Measurements from ENCODE around the gene FAM120AOS.
"Not testable (repeated sequence)": the region's sequence is repeated elsewhere in the genome, so short reads cannot be mapped to it uniquely, and the experiment has no call there.

FAM120AOS gene

DNA sequence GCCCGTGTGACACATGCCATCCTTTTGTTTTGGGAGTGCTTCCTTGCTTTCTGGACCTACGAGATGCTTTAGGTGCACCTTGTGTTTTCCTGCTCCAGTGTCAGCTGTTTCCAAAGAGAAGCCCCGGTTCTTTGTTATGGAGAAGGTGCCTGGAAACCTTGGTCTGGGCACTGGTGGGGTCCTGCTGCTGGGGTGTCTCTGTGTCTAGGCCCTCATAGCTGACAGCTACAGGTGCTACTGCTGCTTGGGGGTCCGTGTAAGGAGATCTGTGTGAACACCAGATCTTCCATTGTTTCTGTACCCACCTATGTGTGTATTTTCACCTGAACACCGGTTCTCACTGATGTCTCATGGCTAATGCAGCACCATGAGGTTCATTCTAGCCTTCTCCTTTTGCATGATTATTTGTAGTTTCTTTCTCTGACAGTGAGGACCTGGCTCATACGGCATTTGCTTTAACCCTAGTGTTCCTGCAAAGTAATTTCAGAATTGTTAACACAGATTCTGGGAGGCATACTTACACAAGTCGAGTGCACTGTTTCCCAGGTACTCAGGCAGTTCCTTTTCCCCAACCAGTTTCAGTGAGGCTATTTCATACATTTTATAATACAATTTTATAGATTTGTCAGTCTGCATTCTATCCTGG, 13.2 kb upstream of the FAM120AOS start:
- FAIRE-seq, result no peak

DNA sequence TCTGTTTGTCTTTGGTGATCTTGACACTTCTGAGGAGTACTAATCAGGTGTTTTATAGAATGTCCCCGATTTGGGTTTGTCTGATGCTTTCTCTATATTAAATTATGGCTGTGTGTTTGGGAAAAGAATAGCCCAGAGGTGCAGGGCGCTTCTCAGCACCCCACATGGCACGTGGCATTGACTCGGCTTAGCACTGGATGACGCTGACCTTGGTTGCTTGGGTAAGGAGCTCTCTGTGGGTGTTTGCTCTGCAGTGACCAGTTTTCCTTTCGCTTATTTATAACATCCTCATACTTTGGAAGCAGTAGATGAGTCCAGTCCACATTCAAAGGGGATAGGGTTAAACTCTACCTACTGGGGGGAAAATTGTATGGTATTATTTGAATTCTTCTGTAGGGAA, 12.5 kb upstream of the FAM120AOS start:
- no peak for FAIRE-seq

GRCh38 chr9:93464876-93465275, 11.5 kb upstream of the FAM120AOS start:
- FAIRE-seq, result no peak

GRCh38 chr9:93464395-93464794, 11.0 kb upstream of the FAM120AOS start:
- FAIRE-seq, result no peak

DNA sequence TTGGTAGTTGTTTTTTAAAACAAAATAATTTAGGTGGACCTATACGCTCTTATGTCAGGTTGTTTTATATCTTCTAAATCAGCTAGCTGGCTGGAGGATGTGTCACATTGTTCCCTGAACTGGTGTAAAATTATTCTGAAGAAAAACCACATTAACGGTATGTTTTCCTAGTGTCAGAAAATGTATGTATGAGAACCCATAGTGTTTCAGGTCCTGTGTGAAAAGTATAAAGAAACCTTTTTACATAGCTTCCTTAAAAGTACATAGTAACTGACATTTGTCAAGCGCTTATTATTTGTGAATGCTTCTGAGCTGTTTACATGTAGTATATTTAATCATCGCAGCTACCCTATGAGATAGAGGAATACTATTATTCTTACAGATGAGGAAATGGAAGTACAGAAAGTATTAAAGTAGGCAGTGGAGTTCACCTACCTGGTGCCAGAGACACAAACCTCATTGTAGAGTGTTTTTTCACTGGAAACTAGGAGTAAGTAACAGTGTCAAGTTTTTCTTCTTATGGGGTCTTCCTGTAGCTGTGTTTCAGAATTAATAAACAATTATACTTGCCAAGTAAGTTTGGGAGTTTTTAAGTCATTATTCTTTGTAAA, 10.4 kb upstream of the FAM120AOS start:
- FAIRE-seq, result no peak

DNA sequence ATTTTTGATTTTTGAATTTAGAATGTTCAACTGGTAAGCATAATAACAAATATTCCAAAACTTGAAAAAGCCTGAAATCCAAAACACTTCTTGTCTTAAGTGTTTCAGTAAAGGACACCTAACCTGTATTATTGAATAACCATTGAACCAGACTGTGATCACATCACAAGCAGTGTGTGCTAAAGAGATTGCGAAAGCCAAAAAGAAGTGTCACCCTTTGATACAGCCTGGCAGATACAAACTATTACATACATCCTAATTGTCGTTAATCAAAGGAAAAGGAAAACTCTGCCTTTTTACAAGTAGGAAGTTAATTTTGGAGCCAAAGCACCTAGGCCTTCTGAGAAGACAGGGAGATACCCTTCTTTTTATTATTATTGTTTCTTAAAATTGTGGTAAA, 8.4 kb upstream of the FAM120AOS start:
- no peak for FAIRE-seq

GRCh38 chr9:93461414-93461743, 8.0 kb upstream of the FAM120AOS start:
- no peak for FAIRE-seq

GRCh38 chr9:93460689-93461413, 7.5 kb upstream of the FAM120AOS start:
- no peak for FAIRE-seq

- FAIRE-seq, result no peak
These were observed 6.1 kb upstream of the FAM120AOS start for GRCh38 chr9:93459432-93459847.

DNA sequence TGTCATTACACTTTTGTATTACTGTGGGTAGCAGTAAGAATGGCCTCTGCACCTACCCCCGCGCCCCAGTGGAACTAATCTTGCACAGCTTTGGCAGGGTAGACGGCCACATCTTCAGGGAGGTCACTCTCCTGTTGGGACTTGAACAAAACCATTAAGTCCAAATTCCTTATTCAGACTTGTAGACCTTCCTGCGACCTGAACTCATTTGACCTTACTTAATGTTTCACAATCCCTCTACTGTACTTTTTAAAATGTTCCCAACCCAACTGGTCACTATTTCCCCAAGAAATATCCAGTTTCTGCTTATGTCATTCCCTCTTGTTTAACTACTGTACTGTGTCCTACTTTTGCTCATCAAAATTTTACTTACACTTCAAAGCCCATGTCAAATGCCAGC, 5.3 kb upstream of the FAM120AOS start:
- FAIRE-seq, result no peak

DNA sequence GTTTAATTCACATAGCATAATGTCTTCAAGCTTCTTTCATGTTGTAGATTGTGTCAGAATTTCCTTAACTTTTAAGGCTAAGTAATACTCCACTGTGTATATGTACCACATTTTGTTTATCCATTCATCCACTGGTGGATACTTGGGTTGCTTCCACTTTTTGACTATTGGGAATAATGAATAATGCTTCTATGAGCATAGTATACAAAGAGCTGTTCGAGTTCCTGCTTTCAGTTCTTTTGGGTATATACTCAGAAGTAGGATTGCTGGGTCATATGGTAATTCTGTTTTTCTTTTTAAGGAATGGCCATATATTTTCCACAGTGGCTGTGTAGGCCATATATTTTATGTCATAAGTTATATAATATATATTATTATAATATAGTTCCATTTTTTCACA, 3.6 kb upstream of the FAM120AOS start:
- no peak for FAIRE-seq

DNA sequence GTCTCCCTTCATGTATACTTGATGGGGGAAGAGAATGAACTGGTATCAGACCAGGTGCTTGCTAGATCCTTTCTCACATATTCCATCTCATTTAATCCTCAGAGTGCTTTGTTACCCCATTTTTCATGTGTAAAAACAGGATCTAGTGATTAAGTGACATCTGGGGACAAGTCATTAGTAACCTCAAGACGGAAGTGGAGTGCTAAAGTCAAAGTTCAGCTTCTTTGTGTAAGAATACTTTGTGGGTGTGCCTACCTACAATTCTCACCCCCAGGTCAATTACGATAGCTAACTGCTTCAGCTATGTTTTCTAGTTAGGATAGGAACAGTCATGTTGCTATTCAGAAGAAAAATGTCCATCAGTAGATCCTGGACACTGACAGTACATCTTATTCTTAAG, 3.1 kb upstream of the FAM120AOS start:
- no peak for FAIRE-seq

GRCh38 chr9:93456022-93456421, 2.6 kb upstream of the FAM120AOS start:
- FAIRE-seq, result no peak

DNA sequence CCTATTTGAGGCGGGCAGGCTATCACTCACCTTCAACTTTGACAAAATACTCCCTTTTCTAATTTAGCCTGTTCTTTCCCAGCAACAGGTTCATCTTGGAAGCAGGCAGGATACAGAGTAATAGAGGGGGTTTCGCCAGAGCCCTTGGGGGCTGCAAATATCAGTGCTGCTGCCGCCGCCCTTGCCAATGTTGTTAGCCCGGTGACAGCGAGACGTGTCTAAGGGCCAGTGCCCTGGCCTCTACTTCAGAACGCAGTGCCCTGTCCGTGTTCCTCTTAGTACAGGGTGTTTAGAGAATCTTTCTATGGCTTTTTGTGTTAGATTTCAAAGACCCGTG, 703 bp downstream of the FAM120AOS start:
- FAIRE-seq, result no peak

GRCh38 chr9:93451849-93452709, 1.3 kb downstream of the FAM120AOS start:
- no peak for FAIRE-seq

DNA sequence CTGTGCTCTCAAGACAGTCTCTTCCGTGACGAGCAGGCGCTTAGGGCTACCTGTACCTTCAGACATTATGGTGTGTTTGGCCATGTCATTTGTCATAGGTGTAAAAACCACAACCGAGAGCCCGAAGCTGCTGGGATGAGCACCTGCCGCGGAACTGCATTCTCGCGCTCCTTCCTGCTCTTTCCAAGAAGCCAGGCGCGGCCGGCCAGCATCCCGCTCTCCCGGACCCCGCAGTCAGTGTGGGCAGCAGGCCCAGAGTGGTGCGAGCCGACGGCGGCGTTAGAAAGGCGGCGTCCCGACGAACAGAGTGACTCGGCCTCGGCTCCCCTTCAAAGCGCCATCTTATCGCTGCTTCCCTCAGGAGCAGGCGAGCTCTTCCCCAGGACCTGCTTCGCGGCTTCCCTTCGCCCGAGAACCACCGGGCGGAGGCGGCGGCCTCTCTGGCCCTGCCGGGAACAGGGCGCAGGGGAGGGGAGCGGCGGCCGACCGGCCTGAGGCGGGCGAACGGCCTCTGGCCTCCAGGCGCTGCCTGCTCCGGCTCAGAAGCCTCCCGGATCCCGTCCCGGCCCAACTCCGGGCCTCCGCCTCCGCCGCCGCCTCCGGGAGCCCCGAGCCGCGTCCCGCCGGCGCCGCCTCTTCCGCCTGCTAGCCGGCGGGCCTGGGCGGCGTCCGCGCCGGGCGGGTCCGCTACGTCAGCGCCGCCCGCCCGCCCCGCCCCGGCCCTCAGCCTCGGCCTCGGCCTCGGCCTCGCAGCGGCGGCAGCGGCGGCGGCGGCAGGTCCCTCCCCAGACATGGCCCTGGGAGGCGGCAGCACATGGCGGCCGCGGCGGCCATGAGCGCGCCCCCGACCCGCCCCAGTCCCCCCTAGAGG, 2.2 kb downstream of the FAM120AOS start, which contains the start of gene FAM120A:
TSS of gene FAM120A (plus strand) at position 741 of the 871 bp plus-strand sequence. CDS start 231 bp downstream, outside the sequence.
- no peak for FAIRE-seq

- no peak for FAIRE-seq
These were observed 5.7 kb downstream of the FAM120AOS start for GRCh38 chr9:93447655-93448054.

GRCh38 chr9:93446073-93446472, 7.3 kb downstream of the FAM120AOS start:
- no peak for FAIRE-seq

GRCh38 chr9:93440896-93441580, 12.3 kb downstream of the FAM120AOS start:
- FAIRE-seq, result no peak

- not testable (repeated sequence) for FAIRE-seq
These were observed 14.1 kb downstream of the FAM120AOS start for GRCh38 chr9:93439301-93439700.

DNA sequence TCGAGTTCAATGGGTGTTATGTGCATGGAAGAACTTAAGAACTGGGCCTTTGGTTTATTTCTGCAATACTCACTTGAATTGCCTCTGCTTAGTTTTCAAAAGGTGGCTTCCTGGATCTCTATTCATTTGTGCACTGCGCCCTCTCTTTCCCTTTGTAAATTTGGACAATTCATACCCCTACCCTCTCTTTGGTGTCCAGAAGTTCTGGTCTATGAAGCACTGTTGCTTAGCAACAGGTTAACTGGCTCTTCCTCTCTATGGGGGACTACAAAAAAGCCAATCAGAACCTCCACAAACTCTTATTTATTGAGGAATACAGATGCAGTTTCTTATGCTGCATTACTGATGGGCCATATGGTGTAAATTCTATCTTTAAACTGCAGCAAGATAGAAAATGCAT, 15.4 kb downstream of the FAM120AOS start:
- FAIRE-seq, result no peak

All from endometrium (tissue), 2 donors.